GM18519 (cell line): ENCODE data around the gene PXDC1.
"Not testable (repeated sequence)": the region's sequence is repeated elsewhere in the genome, so short reads cannot be mapped to it uniquely, and the experiment has no call there.

ENCODE experiments used
- ATAC-seq: cut with Tn5 transposase; IDR thresholded peaks from one replicate; pipeline ENCODE4 v1.9.1; 2021; ENCODE audit warnings: mild to moderate bottlenecking, moderate library complexity; ENCODE audit not compliant: unreplicated experiment, low FRiP score

Gene PXDC1

GRCh38 chr6:3784423-3784822 is 32.9 kb upstream of the PXDC1 start:
- no peak for ATAC-seq

DNA sequence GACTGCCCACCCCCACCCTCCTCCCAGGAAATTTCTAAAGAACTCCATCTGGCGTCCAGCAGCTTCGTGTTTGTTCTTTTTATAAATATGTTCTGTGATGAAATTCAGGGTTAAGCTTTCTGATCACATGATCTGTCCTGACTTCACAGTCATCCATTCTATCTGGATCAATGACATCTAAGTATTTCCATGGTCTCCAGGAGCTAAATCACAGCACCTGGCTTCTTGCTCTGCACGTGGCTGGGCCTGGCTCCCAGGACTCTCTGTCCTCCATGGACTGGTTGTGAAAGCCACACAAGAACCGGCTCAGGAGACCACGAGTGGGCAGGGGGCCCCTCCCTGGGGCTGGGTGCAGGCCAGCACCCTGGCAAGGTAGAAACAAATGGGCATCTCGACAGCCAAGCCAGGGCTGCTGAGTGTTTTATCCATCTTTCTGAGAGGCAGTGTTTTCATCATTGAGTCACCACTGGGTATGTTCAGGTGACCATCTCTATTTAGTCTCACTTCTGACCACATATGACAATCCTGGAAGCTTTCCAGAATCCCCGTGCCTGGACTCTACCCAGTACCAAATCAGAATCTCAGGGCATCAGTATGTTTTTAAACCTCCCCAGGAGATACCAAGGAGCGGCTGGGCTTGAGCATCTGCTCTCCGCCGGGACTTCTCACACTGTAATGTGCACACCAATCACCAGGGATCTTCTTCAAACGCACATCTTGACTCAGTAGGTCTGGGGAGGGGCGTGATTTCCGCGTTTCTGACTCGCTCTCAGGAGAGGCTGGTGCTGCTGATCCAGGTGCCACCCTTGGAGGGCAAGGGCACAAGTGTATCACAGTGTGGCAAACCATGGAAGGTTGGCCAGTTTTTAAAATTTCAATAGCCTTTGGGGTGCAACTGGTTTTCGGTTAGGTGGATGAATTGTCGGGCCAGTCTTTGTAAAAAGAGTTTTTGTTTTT is 31.6 kb upstream of the PXDC1 start:
- ATAC-seq, result no peak

- no peak for ATAC-seq
Measured at GRCh38 chr6:3781504-3781903, 30.0 kb upstream of the PXDC1 start.

GRCh38 chr6:3779574-3779849 is 28.0 kb upstream of the PXDC1 start:
- no peak for ATAC-seq

- ATAC-seq, result no peak
Measured at GRCh38 chr6:3778701-3779573, 27.4 kb upstream of the PXDC1 start.

DNA sequence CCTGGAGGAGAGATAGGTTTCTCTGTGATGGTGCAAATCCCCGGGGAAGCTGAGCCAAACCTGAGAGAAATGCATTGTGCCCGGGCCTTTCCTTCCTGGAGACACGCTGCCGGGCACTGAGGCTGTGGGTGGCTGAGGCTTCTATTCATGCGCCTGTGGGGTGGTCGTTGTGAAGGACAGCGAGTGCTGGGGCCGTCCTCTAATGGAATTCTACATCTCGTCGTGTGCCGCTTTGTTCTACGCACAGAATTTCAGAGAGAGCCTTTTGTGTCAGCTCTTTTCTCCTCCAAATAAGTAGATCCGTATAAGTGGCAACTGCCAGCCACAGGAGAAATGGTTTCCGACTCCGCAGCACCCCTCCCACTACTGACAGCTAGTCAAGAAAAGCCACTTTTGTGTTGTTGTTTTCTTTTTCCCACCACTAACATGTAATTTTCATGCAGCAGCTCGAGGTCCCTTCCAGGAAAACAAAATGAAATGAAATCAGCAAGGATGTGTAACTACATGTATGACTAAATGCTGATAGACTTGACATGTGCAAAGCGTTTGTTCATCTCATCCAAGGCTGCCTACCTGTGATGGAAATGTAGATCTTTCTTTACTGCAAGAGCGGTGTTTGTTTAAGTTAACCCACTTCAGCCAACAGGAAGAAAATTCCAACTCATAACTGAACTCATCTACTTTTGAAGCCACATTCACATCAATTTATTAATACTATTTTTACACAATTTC is 26.4 kb upstream of the PXDC1 start:
- ATAC-seq, result no peak

DNA sequence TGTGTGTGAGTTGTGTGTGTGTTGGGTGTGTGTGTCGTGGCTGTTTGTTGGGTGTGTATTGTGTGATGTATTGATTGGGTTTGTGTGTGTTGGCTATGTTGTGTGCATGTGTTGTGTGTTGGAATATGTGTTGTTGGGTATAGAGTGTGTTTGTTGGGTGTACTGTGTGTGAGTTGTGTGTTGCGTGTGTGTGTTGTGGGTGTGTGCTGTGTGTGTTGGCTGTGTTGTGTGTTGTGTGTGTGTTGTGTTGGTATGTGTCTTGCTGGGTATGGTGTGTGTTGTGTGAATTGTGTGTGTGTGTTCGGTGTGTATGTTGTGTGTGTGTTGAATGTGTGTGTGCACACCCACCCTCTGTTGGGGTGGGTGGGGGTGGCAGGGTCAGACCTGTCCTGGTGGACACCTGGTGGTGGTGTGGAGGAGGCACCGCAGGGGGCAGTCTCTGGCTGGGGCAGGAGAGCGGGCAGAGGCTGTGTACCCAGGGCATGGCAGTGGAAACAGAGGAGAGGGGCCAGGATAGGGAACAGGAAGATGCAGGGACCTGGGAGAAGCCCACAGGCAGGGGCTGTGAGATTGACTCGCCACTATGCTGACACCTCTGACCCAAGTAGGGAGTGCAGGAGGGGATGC is 25.5 kb upstream of the PXDC1 start:
- no peak for ATAC-seq

DNA sequence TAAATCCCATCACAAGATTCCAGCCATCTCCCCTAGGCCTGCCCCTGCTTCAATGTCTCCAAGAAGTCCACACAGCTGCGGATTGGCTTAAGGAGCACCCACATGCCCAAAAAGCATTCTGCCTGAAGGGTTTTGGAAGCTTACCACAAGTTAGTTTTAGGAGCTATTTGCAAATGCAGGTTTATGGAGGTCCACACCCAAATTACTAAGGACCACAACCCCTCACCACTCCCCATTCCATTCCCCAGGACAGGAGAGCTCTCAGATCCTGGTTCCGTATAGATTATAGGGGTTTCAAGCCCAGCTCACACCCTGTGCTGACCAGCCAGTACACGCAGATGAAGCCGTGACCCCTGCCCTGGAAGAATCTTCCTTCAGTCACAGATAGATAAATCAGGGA is 24.3 kb upstream of the PXDC1 start:
- ATAC-seq, result no peak

- ATAC-seq, result no peak
Measured at GRCh38 chr6:3775386-3775785, 23.9 kb upstream of the PXDC1 start.

DNA sequence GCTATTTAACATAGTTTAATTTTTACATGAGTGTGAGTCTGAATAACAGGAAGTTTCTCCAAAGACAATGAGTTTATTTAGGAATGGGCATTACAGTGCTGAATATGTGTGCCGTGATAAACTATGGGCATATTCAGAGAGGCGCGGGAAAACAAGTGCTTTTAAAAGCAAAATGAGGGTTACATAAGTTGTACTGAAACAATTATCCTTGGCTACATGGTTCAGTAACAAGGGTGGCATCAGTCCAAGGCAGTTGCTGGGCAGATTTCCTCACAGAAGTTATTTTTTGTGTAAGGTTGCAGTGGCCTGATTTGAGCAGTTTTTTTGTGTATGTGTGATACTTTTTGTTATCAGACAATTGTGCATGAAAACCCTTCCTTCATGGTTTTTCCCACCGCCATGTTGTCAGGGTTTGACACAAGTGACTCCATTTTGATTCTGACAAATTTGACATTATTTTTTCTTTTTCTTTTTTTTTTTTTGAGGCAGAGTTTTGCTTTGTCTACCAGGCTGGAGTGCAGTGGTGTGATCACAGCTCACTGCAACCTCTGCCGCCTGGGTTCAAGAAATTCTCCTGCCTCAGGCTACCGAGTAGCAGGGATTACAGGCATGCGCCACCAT is 22.3 kb upstream of the PXDC1 start:
- ATAC-seq, result no peak

- ATAC-seq, result not testable (repeated sequence)
Measured at GRCh38 chr6:3772127-3772999, 20.9 kb upstream of the PXDC1 start.

- no peak for ATAC-seq
Measured at GRCh38 chr6:3771407-3772011, 20.0 kb upstream of the PXDC1 start.

DNA sequence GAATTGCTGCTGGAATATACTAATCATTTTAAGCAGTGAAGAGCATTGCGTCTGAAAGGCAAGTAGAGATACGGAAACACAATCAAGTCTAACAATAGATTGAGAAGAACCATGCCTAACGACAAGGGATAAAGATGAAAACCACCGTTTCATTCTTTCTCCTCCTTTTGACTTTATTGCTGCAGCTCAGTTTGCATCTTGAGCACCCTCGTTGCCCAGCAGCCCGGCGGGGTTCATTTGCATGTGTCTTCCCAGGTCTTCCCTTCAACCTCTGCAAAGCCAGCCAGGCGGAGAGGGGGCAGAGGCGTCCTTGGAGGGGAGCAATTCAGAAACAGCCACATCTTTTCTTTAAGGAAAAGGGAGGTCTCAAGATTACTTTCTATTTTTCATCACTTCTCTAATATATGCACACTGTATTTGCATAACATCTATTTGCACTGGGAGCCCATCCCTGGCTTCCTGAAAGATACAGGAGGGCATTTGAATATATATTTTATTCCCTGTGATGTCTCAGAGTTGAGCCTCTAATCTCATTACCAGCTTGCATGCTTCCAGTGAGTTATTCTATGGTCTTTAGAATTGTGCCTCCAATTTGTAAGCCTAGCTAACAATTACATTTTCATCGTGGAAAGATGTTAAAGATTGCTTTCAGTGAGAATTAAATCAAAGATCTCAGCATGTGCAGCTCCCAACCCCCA is 18.7 kb upstream of the PXDC1 start:
- no peak for ATAC-seq

GRCh38 chr6:3769610-3770009 is 18.1 kb upstream of the PXDC1 start:
- ATAC-seq, result no peak

- ATAC-seq, result no peak
Measured at GRCh38 chr6:3768502-3768901, 17.0 kb upstream of the PXDC1 start.

- ATAC-seq, result not testable (repeated sequence)
Measured at GRCh38 chr6:3767483-3767882, 16.0 kb upstream of the PXDC1 start.

GRCh38 chr6:3766214-3766613 is 14.7 kb upstream of the PXDC1 start:
- no peak for ATAC-seq

DNA sequence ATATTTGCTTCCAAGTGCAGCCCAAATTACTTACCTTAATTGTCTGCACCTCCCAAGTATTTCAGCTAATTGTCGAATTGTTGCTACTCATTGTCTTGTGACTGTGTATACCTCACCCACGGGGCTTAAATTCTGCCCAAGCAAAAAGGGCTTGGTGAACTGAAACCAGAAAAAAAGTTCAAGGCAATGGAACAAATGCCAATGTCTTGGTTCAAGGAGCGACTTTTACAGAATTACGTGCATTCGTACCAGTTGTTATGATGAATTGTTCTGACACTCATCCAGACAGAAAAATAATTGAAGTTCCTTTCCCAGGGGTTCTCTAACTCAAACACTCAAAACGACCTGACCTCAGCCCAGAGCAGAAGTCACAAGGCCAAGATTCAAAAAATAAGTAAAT is 13.9 kb upstream of the PXDC1 start:
- ATAC-seq, result no peak
